Suprapubic skin (tissue), 4 donors: ENCODE data around the gene OR10V1.
"Not testable (repeated sequence)": the region's sequence is repeated elsewhere in the genome, so short reads cannot be mapped to it uniquely, and the experiment has no call there.

ENCODE experiments used
- CTCF ChIP-seq, 2 donors: fragments of 200-600 bp in 1 of 2; fragments of 450-650 bp in 1 of 2; sonication (generic) in 1 of 2; IDR thresholded peaks; one replicate each; pipeline ENCODE4 v1.5.1; 2016 to 2019; ENCODE audit warnings: antibody characterized with exemption in 2 of 2, mild to moderate bottlenecking in 1 of 2, moderate library complexity in 1 of 2
- EP300 ChIP-seq: sonication (generic); formaldehyde crosslinking; IDR thresholded peaks from one replicate; pipeline ENCODE4 v1.6.1; 2017; ENCODE audit warnings: antibody characterized with exemption
- POLR2A ChIP-seq, 2 donors: fragments of 450-650 bp; IDR thresholded peaks; one replicate each; pipeline ENCODE4 v1.6.1; 2017; ENCODE audit warnings: antibody characterized with exemption in 2 of 2, mild to moderate bottlenecking in 2 of 2, moderate library complexity in 2 of 2
- POLR2AphosphoS5 ChIP-seq, 3 donors: sonication (generic); formaldehyde crosslinking; IDR thresholded peaks; one replicate each; pipeline ENCODE4 v1.6.1; 2017; ENCODE audit warnings: antibody characterized with exemption in 3 of 3

GRCh38 chr11:59703515-59703914, 10.1 kb downstream of the OR10V1 start:
- not testable (repeated sequence) for TF ChIP-seq POLR2A (IDR thresholded peaks at IDR 0.05); EP300; CTCF (IDR thresholded peaks at IDR 0.05); POLR2AphosphoS5 (IDR thresholded peaks at IDR 0.05)
